ENCODE results near the gene GALNT16.
A peak's percentile ranks its signal among the peaks of the same experiment; 100 is the strongest.
"Not testable (repeated sequence)": the region's sequence is repeated elsewhere in the genome, so short reads cannot be mapped to it uniquely, and the experiment has no call there.

GALNT16 gene

DNA sequence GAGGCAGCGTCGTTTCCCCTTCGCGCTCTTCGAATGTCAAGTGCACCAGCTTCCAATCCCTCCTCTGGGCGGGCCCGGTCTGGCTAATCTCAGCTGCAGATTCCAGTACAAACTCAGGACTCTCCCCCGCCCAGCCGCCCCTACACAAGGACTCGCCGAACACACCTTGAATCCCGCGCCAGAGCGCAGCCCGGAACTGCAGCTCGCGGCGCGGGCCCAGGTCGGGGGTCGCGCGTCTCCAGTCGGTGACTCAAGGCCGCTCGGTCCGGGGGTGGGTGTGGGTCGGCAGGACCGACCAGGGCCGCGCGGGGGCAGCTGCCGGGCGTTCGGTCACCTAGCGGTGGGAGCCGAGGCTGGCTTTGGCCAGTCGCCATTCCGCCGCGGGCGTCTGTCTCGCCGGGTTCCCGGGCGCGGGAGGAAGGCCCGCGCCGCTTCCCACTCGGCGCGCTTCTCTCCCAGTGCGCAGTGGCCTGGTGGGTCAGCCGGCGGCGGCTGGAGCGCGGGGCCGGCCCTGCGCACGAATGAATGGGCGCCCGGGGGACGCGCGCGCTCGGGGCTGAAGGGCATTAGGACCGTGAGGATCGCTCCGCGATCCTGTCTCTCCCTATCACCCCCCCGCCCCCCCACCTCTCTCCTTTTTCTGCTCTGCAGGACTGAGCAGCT, at the start of gene GALNT16:
GALNT16 (plus strand) TSS at position 632 of the 663 bp plus-strand sequence. CDS start 133 bp downstream, outside the sequence.
- DNase-seq: no peak

DNA sequence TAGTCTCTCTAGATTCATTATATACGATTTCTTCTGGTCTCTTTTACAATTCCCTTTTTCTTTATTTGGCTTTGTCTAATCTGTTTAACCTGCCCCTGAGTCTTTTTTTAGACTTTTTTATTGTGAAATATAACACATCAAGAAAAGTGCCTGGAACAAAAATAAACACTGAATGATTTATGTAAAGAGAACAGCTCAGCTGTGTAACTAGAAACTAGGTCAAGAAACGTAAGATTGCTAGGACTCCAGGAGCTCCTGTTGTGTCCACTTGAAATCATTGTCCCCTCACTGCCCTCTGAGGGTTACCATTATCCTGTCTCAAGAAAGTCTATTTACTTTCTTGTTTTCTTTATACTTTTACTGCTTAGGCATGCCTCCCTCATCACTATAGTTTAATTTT, 45.6 kb upstream of the GALNT16 start:
- DNase-seq: no peak

DNA sequence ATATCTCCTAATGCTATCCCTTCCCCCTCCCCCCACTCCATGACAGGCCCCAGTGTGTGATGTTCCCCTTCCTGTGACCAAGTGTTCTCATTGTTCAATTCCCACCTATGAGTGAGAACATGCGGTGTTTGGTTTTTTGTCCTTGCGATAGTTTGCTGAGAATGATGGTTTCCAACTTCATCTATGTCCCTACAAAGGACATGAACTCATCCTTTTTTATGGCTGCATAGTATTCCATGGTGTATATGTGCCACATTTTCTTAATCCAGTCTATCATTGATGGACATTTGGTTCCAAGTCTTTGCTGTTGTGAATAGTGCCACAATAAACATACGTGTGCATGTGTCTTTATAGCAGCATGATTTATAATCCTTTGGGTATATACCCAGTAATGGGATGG, 42.3 kb upstream of the GALNT16 start:
- DNase-seq: not testable (repeated sequence)

DNA sequence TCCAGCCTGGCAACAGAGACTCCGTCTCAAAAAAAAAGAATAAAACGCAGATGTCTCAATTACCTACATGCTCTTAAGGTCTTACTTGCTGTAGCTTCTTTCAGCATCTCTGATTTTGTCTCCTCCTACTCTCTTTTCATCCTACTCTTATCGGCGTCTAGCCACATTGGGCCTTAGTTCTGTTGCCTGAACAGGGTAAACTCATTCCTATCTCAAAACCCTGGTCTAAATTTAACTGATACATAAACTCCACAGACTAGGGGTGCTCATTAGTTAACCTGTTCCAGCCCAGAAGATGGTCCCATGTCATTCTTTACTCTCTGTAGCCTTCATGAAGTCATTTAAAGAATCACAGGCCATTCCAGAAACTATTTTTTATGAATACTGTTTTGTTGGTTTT, 35.0 kb upstream of the GALNT16 start:
- DNase-seq: no peak

DNA sequence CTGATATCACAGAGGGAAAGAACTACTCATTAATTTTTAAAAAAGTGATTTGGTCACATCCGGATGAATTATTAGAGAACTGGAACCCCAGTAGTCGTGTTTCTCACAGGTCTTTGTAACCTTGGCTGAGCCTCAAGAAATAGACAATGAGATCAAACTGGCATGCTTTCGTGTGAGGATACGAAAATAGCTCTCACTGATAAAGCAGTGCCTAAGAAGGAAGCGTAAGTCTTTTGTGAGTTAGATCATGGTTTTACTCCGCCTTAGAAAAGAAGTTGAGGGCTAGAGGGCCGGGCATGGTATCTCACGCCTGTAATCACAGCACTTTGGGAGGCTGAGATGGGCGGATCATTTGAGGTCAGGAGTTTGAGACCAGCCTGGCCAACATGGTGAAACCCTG, 33.8 kb upstream of the GALNT16 start:
- no peak for DNase-seq

DNA sequence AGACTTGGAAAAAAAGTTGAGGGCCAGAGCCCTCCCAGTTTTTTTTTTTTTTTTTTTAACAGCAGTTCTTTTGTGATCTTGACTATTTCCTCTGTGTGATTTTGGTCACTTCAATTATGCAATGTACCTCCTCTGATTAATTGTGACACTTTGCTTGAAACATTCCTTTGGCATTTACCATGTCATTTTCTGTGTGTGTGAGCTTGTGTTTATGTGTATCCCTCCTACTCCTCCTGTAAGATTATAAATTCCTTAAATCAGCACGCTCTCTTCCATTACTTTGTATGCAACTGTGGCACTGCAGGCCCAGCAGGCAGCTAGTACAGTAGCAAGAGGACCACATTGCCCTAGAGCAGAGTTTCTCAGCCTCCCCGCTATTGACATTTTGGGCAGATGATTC, 33.2 kb upstream of the GALNT16 start:
- DNase-seq: no peak

DNA sequence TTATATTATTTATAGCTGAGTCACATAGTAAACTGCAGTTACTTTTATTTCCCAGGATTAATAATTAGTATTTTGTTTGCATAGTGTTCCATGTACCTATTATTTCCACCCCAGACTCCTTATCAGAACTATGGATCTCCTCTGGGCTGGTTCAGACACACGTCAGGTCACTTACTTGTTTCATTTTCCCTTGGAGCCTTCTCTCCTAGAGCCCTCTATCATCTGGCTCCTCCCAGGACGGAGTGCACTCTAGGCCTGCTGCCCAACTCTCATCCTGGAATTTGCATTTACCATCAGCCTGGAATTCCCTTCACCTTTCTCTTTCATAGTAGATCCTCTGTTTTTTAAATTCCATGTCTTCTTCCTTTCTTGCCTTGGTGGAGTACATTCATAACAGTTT, 28.5 kb upstream of the GALNT16 start:
- DNase-seq: no peak

DNA sequence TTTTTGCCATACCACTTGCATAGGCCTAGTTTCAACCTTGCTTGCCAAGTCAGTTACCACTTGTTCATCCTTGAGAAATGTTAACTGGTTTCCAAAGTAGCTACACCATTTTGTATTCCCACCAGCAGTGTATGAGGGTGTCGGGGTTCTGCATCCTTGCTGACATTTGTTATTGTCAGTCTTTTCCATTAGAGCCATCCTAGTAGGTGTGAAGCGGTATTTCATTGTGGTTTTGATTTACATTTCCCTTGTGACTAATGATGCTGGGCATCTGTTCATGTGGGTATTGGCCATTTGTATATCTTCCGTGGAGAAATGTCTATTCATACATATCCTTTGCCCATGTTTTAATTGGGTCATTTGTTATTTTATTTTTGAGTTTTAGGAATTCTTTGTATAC, 27.6 kb upstream of the GALNT16 start:
- no peak for DNase-seq

DNA sequence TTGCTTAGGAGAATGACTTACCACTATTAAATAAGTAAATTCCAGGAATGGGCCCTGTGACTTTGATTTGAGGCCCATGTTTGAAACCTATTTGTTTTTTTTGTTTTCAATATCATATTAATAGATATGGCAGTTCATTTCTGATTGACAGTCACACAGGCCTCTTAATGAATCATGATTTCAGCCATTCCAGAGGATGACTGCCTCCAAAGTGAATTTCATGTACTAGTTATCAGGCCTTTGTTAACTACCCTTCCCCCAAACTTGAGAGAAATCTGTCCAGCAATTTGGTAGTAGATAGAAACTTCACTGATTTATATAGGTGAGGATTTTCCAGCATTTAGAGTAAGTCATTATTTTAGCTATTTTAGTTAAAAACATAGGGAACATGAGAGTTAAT, 25.9 kb upstream of the GALNT16 start:
- no peak for DNase-seq

DNA sequence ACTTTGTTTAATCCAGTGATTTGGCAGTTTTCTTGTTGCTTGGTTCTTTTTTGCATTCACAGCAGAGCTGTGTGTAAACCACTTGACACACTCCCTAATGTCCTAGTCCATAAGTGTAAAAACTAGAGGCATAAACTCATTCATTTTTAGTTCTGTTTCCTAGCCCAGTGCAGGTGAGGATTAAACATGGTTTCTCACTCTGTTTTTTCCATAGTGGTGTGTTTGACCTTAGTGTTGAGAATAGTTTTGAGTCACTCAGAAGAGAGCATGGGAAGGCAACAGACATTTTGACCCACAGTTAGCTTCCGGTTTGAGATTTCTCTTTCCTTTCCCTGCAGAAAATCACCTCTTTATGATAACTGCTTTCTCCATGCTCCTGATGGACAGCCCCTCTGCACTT, 24.2 kb upstream of the GALNT16 start:
- no peak for DNase-seq

DNA sequence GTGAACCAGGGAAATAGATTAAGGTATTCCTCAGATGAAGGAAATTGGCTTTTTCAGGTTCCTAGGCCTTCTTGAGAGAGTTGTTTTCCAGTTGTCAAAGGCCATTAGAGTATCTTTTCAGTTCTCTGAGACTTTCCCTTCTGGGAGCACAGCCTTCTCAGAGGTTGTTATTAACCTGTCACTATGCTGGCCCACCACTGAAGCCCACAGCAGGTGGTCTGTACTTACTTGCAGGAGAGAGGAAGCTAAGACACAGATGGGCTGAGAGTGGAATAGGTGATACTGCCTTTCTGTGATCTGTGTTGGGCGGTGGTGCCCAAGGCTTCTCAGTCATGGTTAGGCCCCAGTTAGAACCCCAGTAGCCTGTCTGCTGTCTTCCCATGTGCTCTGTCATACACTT, 22.8 kb upstream of the GALNT16 start:
- no peak for DNase-seq

DNA sequence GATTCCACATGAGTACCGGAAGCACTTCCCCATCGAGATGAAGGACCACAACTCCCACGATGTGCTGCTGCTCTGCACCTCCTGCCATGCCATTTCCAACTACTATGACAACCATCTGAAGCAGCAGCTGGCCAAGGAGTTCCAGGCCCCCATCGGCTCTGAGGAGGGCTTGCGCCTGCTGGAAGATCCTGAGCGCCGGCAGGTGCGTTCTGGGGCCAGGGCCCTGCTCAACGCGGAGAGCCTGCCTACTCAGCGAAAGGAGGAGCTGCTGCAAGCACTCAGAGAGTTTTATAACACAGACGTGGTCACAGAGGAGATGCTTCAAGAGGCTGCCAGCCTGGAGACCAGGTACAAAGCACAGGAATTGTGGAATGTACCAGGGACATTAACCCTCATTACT, 22.4 kb upstream of the GALNT16 start:
- DNase-seq: no peak

DNA sequence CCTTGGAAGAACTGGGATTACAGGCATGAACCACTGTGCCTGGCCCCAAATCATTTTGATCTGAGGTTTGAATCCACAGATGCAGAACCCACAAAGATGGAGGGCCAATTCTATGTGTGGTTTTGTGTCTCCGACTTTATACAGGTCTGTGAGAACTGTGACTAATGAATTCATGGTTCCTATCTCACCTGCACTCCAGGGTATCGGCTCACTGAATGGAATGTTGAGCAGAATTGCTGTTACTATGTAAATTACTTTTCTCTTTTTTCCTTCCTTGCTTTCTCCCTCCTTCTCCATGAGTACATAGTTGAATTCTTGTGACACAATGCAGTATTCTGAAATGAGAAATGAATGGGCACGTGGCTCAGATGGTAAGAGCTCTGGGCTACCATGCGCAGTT, 21.1 kb upstream of the GALNT16 start:
- DNase-seq: no peak

DNA sequence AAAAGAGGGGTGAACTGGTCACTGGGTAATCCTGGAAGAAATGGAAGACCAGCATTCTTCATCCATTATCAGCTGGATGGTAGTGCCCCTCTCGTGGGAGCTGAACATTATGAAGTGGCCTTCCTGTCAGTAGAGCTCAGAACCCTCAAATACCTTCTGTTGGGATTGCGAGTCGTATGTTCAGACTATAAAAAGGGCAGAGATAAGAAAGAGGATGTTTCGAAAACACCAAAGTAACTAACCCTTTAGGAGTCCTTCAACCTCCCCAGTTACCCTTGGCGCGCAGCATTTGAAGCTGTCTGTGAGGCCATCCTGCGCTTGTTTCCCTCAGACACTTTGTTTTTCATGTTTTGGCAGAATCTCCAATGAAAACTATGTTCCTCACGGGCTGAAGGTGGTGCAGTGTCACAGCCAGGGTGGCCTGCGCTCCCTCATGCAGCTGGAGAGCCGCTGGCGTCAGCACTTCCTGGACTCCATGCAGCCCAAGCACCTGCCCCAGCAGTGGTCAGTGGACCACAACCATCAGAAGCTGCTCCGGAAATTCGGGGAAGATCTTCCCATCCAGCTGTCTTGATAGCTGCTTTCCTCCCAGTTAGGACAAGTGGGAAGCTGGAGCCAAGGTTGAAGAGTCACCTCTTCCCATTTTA, 19.3 kb upstream of the GALNT16 start:
- no peak for DNase-seq

DNA sequence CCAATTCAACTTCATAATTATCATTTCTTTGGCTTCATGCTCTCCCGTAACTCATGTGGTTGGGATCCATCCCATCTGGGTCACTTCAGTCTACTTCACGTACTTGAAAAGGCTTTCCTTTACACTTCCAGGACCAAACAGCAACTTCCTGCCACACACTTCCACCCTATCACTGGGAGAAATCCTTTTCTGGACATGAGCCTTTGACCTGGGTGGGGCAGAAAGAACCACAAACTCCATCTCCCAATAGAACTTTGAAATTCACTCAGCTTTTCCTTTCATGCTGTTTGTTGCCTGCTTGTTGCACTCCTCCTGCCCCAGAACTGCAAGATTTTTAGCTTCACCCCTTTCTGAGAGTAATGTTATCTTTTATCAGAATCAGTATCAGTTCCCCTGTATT, 18.4 kb upstream of the GALNT16 start:
- no peak for DNase-seq

DNA sequence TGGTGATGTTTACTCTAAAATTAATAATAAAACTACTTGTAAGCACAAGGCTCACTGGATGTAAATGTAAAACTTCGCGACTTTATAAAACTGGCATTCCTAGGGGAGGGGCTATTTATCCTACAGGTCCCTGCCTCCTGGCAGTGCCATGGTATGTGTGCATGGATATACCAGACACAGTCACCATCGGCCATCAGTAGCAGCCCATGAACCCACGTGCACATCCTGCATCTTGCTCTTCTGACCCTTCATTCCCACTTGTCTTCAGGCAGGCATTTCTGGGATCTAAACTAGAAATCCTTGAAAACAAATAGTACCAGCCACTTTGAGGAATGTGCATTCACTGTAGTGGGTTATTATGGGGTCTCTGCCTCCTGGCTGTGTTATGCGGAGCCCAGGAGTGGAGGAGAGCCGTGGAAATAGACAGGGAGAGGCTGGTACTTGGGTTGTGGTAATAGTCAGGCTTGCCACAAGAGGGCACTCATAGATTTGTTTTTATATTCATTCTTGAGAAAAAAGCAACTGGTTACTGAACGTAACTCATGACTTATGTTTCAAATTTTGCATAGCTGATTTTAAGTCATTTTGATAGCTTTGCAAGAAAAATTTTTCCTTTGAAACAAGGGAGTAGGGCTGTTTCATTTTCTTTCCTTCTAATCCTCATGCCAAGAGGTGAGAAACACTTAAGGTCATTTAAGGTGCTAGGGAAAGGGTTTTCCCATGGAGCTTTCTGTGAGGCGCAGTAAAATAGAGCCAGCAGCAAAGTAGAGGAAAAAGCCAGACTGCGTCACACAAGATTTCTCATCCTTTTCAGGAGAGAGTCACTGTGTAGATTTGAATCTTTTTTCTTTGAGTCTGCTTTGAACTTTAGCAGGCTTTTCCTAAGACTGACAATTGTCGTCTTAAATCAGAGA, 17.4 kb upstream of the GALNT16 start:
- peak; percentile 55 for DNase-seq

DNA sequence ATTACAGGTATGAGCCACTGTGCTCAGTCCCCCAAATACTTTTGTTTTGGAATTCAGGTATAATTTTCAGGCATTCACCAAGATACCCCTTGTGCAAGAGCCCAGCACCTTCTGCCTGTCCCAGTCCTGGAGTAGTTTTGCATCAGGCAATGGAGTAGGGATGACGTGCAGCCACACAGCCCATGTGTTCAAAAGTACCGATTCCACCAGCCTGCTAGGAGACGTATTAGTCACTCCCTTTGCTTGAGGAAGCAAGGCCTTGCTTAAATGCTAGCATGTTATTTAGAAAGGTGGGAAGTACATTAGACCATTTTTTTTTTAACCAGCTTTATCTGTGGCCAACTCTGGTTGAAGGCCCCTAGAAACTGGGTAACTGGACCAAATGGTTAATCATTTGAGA, 15.0 kb upstream of the GALNT16 start:
- DNase-seq: no peak

DNA sequence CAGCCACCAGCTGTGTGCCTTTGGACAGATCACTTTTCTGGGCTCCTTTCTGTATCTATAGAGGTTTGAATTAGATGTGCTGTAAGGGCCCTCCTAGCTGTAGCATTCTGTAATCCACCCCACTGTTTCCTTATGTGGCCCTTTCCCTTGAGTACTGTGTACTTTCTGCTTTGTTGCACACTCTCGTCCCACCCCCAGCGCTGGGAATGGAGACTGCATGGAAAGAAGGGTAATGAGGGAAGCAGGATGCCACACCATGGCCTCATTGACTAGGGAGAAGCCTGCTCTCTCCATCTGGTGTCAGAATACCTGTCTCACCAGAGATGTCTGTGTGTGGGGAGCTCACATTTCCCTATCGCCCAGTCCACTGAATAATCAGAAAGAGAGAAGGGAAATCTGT, 13.6 kb upstream of the GALNT16 start:
- DNase-seq: no peak

DNA sequence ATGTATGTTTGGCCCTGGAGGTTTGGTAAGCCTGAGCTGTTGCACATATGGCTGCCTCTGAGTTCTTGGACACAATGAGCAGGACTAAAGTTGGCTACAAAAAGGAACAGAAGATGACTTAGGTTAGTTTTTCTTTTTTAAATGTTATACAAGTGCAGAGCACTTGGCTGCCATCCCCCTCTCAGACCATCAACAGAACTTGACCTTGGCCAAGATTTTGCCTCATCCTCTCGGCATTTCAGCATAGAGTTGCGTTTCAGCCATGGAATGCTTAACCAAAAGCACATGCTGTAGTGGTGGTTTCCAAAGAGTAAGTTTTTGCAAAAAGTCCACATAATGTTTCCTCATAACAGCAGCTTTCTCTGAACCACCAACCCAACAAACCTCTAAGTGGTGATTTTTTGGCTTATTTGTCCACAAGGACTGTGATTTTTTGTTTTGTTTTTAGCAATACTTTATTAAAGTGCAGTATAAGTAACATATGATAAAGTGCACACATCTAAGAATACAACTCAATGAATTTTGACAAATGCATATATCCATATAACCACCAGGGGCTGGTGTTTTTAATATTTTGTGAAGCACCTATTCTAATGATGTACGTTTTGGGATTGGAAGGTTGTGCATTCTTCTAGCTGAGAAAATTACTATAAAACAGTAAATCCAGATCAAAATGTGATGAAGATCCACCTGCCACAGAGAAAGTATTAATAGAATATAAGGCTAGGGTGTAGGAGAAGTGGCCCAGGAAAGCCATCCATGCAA, 12.1 kb upstream of the GALNT16 start:
- no peak for DNase-seq

DNA sequence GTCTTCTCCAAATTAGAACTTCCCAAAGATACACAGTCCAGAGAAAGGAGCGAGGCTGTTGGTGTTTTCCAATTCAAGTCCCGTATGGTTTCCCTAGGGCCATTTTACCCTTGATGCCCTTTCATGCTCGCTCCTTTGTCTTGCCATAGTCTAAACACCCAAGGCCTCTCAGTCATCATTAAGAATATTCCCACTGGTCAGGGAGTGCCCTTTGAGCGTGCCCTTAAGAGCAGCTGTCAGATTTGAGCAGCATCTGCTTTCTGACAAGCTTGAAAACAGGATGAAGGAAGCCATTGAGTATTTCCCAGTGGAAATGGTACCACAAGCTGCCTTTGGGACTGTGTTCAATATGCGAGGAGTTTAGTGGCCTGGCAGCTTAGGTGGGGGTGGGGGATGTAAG, 10.4 kb upstream of the GALNT16 start:
- DNase-seq: no peak

DNA sequence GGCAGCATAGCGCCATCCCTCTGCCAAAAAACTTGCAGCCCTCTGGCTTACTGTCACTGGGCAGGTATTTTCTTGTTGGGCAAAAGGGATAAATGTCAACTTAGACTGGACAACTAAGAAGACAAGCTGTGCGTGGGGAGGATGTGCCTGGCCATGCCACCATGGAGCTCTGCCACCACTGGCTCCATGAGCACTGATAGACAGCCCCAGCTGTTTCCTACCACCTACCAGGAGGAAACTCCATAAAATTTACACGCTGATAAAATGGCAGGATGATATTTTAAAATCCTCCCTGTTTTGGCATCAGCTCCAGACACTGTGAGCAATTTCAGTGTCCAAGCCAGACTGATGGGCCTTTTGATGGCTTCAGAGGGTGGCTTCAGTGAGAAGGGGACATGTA, 7.1 kb upstream of the GALNT16 start:
- no peak for DNase-seq

DNA sequence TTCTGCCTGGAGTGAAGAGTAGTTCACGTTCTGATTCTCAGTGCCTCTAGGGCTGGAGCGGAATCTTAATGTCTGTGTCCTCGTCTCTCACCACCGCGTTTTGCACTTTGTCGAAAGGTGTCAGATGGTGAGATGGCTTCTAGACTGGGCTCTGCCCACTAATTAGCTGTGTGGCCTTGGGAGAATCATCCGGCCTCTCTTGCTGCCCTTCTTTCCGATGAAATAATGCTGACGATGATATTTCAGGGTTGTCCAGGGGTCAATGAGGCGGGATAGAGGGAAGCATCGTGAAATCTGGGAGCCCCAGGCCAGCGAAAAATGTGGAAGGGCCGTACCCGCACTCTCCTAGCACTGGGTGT, 811 bp upstream of the GALNT16 start:
- no peak for DNase-seq

DNA sequence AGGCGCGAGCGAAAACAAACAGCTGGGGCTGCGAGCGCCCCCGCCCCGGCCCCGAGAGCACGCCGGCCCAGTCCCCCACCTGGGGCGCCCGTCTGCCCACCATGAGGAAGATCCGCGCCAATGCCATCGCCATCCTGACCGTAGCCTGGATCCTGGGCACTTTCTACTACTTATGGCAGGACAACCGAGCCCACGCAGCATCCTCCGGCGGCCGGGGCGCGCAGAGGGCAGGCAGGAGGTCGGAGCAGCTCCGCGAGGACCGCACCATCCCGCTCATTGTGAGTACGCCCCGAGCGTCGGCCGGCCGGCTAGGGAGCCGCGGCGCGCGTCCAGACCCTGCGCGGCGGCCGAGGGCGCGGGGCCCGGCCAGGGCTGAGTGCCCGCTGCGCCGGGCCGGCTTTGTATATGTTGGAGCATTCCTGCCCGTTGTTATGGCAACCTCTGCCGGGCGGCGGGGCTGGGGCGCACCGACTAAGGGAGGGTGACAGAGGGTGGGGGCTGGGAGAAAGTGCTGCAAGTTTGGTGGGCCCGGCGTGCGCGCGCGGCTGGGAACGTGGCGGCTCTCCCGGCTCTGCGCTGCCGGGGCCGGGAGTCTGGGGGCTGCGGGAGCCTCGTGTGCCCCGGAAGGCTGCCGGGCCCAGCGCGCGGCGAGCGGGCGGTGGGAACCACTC, 367 bp downstream of the GALNT16 start:
- no peak for DNase-seq
